Measurements from ENCODE around the gene C11orf24.

- no peak for TF ChIP-seq ZNF302 (CRISPR knock-in tag; IDR thresholded peaks at IDR 0.05)
- no peak for TF ChIP-seq MAZ (IDR thresholded peaks at IDR 0.05; ENCODE audit: borderline replicate concordance, low read depth, low read length)
- no peak for TF ChIP-seq CTCF (IDR thresholded peaks at IDR 0.05)
- no peak for TF ChIP-seq TP53 (CRISPR knock-in tag; IDR thresholded peaks at IDR 0.05)
- no peak for TF ChIP-seq POLR2A (IDR thresholded peaks at IDR 0.05; ENCODE audit: low read length)
- no peak for TF ChIP-seq NFE2L2 (conservative IDR thresholded peaks at IDR 0.05; ENCODE audit: low read length)
- no peak for TF ChIP-seq MAFK (IDR thresholded peaks at IDR 0.05; ENCODE audit: partially characterized antibody)
- TF ChIP-seq MYC (IDR thresholded peaks at IDR 0.05; ENCODE audit: borderline replicate concordance, low read length), result no peak
- TF ChIP-seq RAD21 (conservative IDR thresholded peaks at IDR 0.05 in 1 of 2, IDR thresholded peaks at IDR 0.05 in 1 of 2), result no peak
- TF ChIP-seq USF2 (IDR thresholded peaks at IDR 0.05), result no peak
- TF ChIP-seq CEBPB (IDR thresholded peaks at IDR 0.05), result no peak
- TF ChIP-seq ELK1 (IDR thresholded peaks at IDR 0.05; ENCODE audit: low read depth, low read length), result no peak
Measured at GRCh38 chr11:68221406-68221805, 50.4 kb downstream of the C11orf24 start.
